Endothelial cell of umbilical vein (primary cell): Measurements from ENCODE around the gene PCSK6. TPM values are rescaled to one million over a fixed set of nuclear protein-coding genes. Genes with fewer than 3 reads are reported as not detected.

Experiments
- BruUV-seq: library from RNA; stranded (reverse); fragments of 400-500 nt; replicated peaks from 2 replicates; lab custom pipeline; 2021; lab: Mats Ljungman, UMichigan
- CTCF ChIA-PET: fragments of 300-600, 350-600 bp; sonication (Branson Sonifier 250); formaldehyde crosslinking; loops from one replicate; lab custom pipeline; 2021; ENCODE audit warnings: antibody characterized with exemption, inconsistent platforms; lab: Charles Lee
- POLR2A ChIA-PET: fragments of 300-600, 350-600 bp; sonication (Branson Sonifier 250); formaldehyde crosslinking; loops from one replicate; lab custom pipeline; 2021; ENCODE audit warnings: antibody characterized with exemption, inconsistent platforms; lab: Charles Lee
- DNase-seq: peaks from one replicate; pipeline ENCODE4 v3.0.0-alpha.2; 2011; ENCODE audit warnings: low read depth, low spot score
- FAIRE-seq: peaks from 2 replicates; lab custom pipeline; 2011; peaks lifted over from hg19 to GRCh38; lab: Jason Lieb, UNC
- H2AFZ ChIP-seq: 2 replicates; pipeline ENCODE4 v1.6.0; 2012; ENCODE audit warnings: low read depth, low read length, control low read depth, inconsistent platforms
- H3K27ac ChIP-seq: 2 replicates; pipeline ENCODE4 v1.5.1; 2011; ENCODE audit warnings: low read depth, mild to moderate bottlenecking, control low read depth, low read length, moderate library complexity; ENCODE audit not compliant: insufficient read depth
- H3K27me3 ChIP-seq, 2 experiments: 2 replicates each; pipeline versions ENCODE4 v1.6.0 to v1.6.1; 2011; ENCODE audit warnings: low read length in 2 of 2, mixed read lengths in 1 of 2; ENCODE audit not compliant: control insufficient read depth in 2 of 2, insufficient read depth in 2 of 2
- H3K36me3 ChIP-seq, 2 experiments: 2 replicates in 1 of 2; 3 replicates in 1 of 2; pipeline ENCODE4 v1.5.1; 2011; ENCODE audit warnings: low read length in 2 of 2, mild to moderate bottlenecking in 1 of 2, moderate library complexity in 1 of 2; ENCODE audit not compliant: control insufficient read depth in 2 of 2, insufficient read depth in 2 of 2; ENCODE audit errors: extremely low read depth in 1 of 2
- H3K4me1 ChIP-seq: 3 replicates; pipeline ENCODE4 v1.5.1; 2011; ENCODE audit warnings: mild to moderate bottlenecking, low read length; ENCODE audit not compliant: control insufficient read depth, insufficient read depth; ENCODE audit errors: extremely low read depth
- H3K4me2 ChIP-seq: 2 replicates; pipeline ENCODE4 v1.6.1; 2011; ENCODE audit warnings: low read length, control low read depth, mixed read lengths; ENCODE audit not compliant: insufficient read depth
- H3K4me3 ChIP-seq, 3 experiments: fragments of 200-600 bp in 1 of 3; sonication (generic), shearing (Covaris generic) in 1 of 3; replicated peaks in 1 of 3; 2 replicates each; pipeline ENCODE4 v1.5.1; 2011 to 2016; ENCODE audit warnings: control low read depth in 3 of 3, low read length in 3 of 3, mild to moderate bottlenecking in 2 of 3, inconsistent platforms in 1 of 3, low read depth in 1 of 3, moderate library complexity in 1 of 3; ENCODE audit not compliant: insufficient read depth in 1 of 3
- H3K79me2 ChIP-seq: 2 replicates; pipeline ENCODE4 v1.6.0; 2012; ENCODE audit warnings: low read length, inconsistent platforms; ENCODE audit not compliant: control insufficient read depth, insufficient read depth
- H3K9ac ChIP-seq: replicated peaks from 2 replicates; pipeline ENCODE3; 2011; ENCODE audit warnings: low read length, control low read depth; ENCODE audit not compliant: insufficient read depth; ENCODE audit errors: extremely low read depth
- H3K9me1 ChIP-seq: replicated peaks from 3 replicates; pipeline ENCODE4 v1.6.0; 2011; ENCODE audit warnings: mild to moderate bottlenecking, low read length; ENCODE audit not compliant: control insufficient read depth, insufficient read depth; ENCODE audit errors: extremely low read depth
- H3K9me3 ChIP-seq: replicated peaks from 2 replicates; pipeline ENCODE4 v1.5.1; 2012; ENCODE audit warnings: low read length, inconsistent platforms; ENCODE audit not compliant: control insufficient read depth, insufficient read depth
- H4K20me1 ChIP-seq: replicated peaks from 2 replicates; pipeline ENCODE3; 2011; ENCODE audit warnings: mild to moderate bottlenecking, low read length; ENCODE audit not compliant: control insufficient read depth, insufficient read depth; ENCODE audit errors: extremely low read depth
- EZH2 ChIP-seq: IDR thresholded peaks from 2 replicates; pipeline ENCODE4 v1.6.1; 2012; ENCODE audit warnings: borderline replicate concordance, low read depth, mild to moderate bottlenecking, moderate library complexity, low read length, inconsistent platforms; ENCODE audit not compliant: severe bottlenecking
- FOS ChIP-seq: IDR thresholded peaks from 2 replicates; pipeline ENCODE4 v1.6.1; 2011; ENCODE audit warnings: mild to moderate bottlenecking, low read length, moderate library complexity, borderline replicate concordance; ENCODE audit not compliant: insufficient read depth
- GATA2 ChIP-seq: IDR thresholded peaks from 2 replicates; pipeline ENCODE4 v1.7.0; 2011; ENCODE audit warnings: low read depth, mild to moderate bottlenecking, moderate library complexity, mixed read lengths, low read length; ENCODE audit not compliant: insufficient read length, insufficient read depth
- JUN ChIP-seq: IDR thresholded peaks from 2 replicates; pipeline ENCODE4 v1.6.1; 2011; ENCODE audit warnings: borderline replicate concordance, low read depth; ENCODE audit not compliant: insufficient read length, insufficient read depth
- MYC ChIP-seq: IDR thresholded peaks from one replicate; pipeline ENCODE4 v1.6.1; 2011; ENCODE audit warnings: mild to moderate bottlenecking, low read depth, low read length
- POLR2A ChIP-seq: IDR thresholded peaks from 2 replicates; pipeline ENCODE4 v1.6.1; 2012; ENCODE audit warnings: low read depth, mild to moderate bottlenecking, control low read depth, low read length
- POLR2AphosphoS5 ChIP-seq: IDR thresholded peaks from 2 replicates; pipeline ENCODE4 v1.6.1; 2012; ENCODE audit warnings: low read depth, mild to moderate bottlenecking, control low read depth, low read length, moderate library complexity; ENCODE audit not compliant: insufficient read depth
- dilution Hi-C: fragments of 300-500 bp; cut with MboI; formaldehyde crosslinking; loops from one replicate; pipeline ENCODE4 v1.15.0; 2019; ENCODE audit warnings: low sequenced_read_pairs; ENCODE audit not compliant: extremely low pct_ligation_motif_present
- intact Hi-C: fragments of 100-400 bp; cut with micrococcal nuclease; formaldehyde crosslinking; loops from one replicate; pipeline ENCODE4 v1.10.0; 2022
- polyA plus RNA-seq, 4 experiments: library from polyadenylated mRNA; depleted of rRNA in 3 of 4; stranded (reverse) in 3 of 4; unstranded in 1 of 4; fragments of >200 nt; gene quantifications; 2 replicates each; pipeline versions ENCODE4 v1.2.1 to v1.2.3, GENCODE V29; 2011 to 2012; ENCODE audit warnings: missing spikeins in 1 of 4
- total RNA-seq: library from RNA; stranded (reverse); gene quantifications from 2 replicates; pipeline ENCODE4 v1.2.3, GENCODE V29; 2021
- TF ChIP-seq, protein P1 (sequence below): IDR thresholded peaks from 2 replicates; pipeline ENCODE4 v1.6.1; 2011; ENCODE audit not compliant: insufficient read depth, insufficient read length
- TF ChIP-seq, protein P2 (sequence below), 2 donors: IDR thresholded peaks; 1 replicate in 1 of 2; 2 replicates in 1 of 2; pipeline ENCODE4 v1.5.1; 2011; ENCODE audit warnings: low read length in 2 of 2, mild to moderate bottlenecking in 2 of 2, moderate library complexity in 2 of 2, control low read depth in 1 of 2, inconsistent platforms in 1 of 2, low read depth in 1 of 2; ENCODE audit not compliant: insufficient read depth in 1 of 2; ENCODE audit errors: extremely low read depth in 1 of 2

Gene PCSK6
- total and polyA plus RNA-seq, 2 donors (not counting 3 experiments of a cell fraction or from before 2014, with no cell fraction given): 0.18 to 0.69 TPM

DNA sequence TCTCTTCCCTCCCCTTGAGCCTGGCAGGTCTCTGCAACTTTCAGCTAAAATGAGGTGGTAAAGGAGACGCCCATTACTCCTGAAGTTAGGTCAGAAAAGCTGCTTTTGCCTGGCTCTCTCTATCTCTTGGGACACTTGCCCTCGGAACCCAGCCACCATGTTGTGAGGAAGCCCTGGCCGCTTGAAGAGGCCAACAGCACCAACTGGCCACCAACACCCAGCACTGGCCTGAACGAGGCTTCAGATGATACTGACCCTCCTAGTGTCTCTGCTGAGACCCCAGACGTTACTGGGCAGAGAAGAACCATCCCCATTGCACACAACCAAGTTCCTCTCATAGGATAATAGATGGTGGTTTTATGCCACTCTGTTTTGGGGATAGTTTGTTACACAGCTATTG is 49.5 kb upstream of the PCSK6 start:
- Histone ChIP-seq H3K9ac (no peak overlapping the region), H3K79me2 (no peaks in the 10 kb centered on the region), H2AFZ (no peak overlapping the region), H3K36me3 (no peaks in the 10 kb centered on the region), H3K4me1 (no peaks in the 10 kb centered on the region), H3K27me3 (no peaks in the 10 kb centered on the region), H3K4me3 (no peak overlapping the region), H3K9me3 (no peaks in the 10 kb centered on the region), H3K27ac (no peak overlapping the region), H4K20me1 (no peaks in the 10 kb centered on the region), H3K9me1 (no peaks in the 10 kb centered on the region), H3K4me2 (no peak overlapping the region)
- no TSS peak for BruUV-seq
- POLR2A ChIA-PET: no interaction called here
- CTCF ChIA-PET: interaction anchor here (0.6 to 1.2 kb wide), 3 partner anchors 8 to 236 kb away, joined by 3 to 4 read pairs (median 3); no protein-coding TSS in a partner anchor
- TF ChIP-seq, protein P1, sequence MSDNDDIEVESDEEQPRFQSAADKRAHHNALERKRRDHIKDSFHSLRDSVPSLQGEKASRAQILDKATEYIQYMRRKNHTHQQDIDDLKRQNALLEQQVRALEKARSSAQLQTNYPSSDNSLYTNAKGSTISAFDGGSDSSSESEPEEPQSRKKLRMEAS: no peak
- TF ChIP-seq MYC (no peak), FOS (no peak), JUN (no peak), GATA2 (no peak), POLR2A (no peak), POLR2AphosphoS5 (no peak), EZH2 (no peak)
- TF ChIP-seq, protein P2, sequence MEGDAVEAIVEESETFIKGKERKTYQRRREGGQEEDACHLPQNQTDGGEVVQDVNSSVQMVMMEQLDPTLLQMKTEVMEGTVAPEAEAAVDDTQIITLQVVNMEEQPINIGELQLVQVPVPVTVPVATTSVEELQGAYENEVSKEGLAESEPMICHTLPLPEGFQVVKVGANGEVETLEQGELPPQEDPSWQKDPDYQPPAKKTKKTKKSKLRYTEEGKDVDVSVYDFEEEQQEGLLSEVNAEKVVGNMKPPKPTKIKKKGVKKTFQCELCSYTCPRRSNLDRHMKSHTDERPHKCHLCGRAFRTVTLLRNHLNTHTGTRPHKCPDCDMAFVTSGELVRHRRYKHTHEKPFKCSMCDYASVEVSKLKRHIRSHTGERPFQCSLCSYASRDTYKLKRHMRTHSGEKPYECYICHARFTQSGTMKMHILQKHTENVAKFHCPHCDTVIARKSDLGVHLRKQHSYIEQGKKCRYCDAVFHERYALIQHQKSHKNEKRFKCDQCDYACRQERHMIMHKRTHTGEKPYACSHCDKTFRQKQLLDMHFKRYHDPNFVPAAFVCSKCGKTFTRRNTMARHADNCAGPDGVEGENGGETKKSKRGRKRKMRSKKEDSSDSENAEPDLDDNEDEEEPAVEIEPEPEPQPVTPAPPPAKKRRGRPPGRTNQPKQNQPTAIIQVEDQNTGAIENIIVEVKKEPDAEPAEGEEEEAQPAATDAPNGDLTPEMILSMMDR (IDR thresholded peaks at IDR 0.05; ENCODE audit: extremely low read depth in 1 of 2, insufficient read depth in 1 of 2, low read depth in 1 of 2, low read length in 2 of 2): no peak
- no peak for DNase-seq
- no peak for FAIRE-seq
- intact Hi-C loops: no loop called here
- dilution Hi-C loops: no loop called here
